A549 (cell line): ENCODE results near the gene CLEC16A. TPM values are rescaled to one million over a fixed set of nuclear protein-coding genes. Genes with fewer than 3 reads are reported as not detected.

ENCODE experiments used
- ATAC-seq, 2 experiments: fragments of 200-7000 bp in 1 of 2; fragments of >200 bp in 1 of 2; cut with Nextera tagmentation in 1 of 2; cut with Tn5 transposase in 1 of 2; 3 replicates each; pipeline versions ENCODE4 v1.8.0 to v1.9.1; 2018 to 2020; ENCODE audit warnings: mild to moderate bottlenecking in 1 of 2, moderate library complexity in 1 of 2
- CTCF ChIA-PET: fragments of 300-600 bp; sonication (Branson Sonifier 250); formaldehyde crosslinking; extraction: SDS; loops from one replicate; lab custom pipeline; 2021; ENCODE audit warnings: antibody characterized with exemption, inconsistent platforms; lab: Yijun Ruan, JAX
- POLR2A ChIA-PET: fragments of 350-600 bp; formaldehyde crosslinking; extraction: SDS; loops from one replicate; lab custom pipeline; 2021; ENCODE audit warnings: antibody characterized with exemption, inconsistent platforms; lab: Yijun Ruan, JAX
- DNase-seq, 2 experiments: peaks; one replicate each; pipeline versions ENCODE4 v3.0.0 to v3.0.0-alpha.2; 2011 to 2016; ENCODE audit warnings: low read depth in 1 of 2, low spot score in 1 of 2
- FAIRE-seq: peaks from 2 replicates; lab custom pipeline; 2011; peaks lifted over from hg19 to GRCh38; lab: Jason Lieb, UNC
- H3K27ac ChIP-seq, 2 experiments: fragments of >200 bp; sonication (Bioruptor Twin); formaldehyde crosslinking; 3 replicates each; pipeline ENCODE4 v1.5.1; 2016 to 2017
- H3K4me1 ChIP-seq: fragments of >200 bp; sonication (Bioruptor Twin); formaldehyde crosslinking; 3 replicates; pipeline ENCODE4 v1.6.1; 2016
- H3K4me2 ChIP-seq: fragments of >200 bp; sonication (Bioruptor Twin); formaldehyde crosslinking; 3 replicates; pipeline ENCODE4 v1.6.1; 2016
- H3K4me3 ChIP-seq: fragments of >200 bp; sonication (Bioruptor Twin); formaldehyde crosslinking; 3 replicates; pipeline ENCODE4 v1.5.1; 2016
- H3K9me3 ChIP-seq: fragments of >200 bp; sonication (Bioruptor Twin); formaldehyde crosslinking; 3 replicates; pipeline ENCODE4 v1.6.1; 2016
- BHLHE40 ChIP-seq: IDR thresholded peaks from 2 replicates; pipeline ENCODE4 v1.6.1; 2012; ENCODE audit warnings: low read depth, low read length, inconsistent platforms
- CHD4 ChIP-seq: fragments of 200-600 bp; sonication (generic); IDR thresholded peaks from 2 replicates; pipeline ENCODE4 v1.6.1; 2016; ENCODE audit warnings: antibody characterized with exemption, mild to moderate bottlenecking, borderline replicate concordance
- ESRRA ChIP-seq: fragments of 150-350 bp; IDR thresholded peaks from 2 replicates; pipeline ENCODE4 v1.6.1; 2014; ENCODE audit warnings: mild to moderate bottlenecking, low read length, borderline replicate concordance
- FOSB ChIP-seq: fragments of 250-450 bp; sonication (Bioruptor Pico); IDR thresholded peaks from 2 replicates; pipeline ENCODE4 v1.5.0; 2020; ENCODE audit warnings: mild to moderate bottlenecking, moderate library complexity
- GATA3 ChIP-seq: IDR thresholded peaks from 2 replicates; pipeline ENCODE4 v1.6.1; 2012; ENCODE audit warnings: borderline replicate concordance
- HES2 ChIP-seq: fragments of >200 bp; sonication (Bioruptor Twin); formaldehyde crosslinking; IDR thresholded peaks from 2 replicates; pipeline ENCODE4 v1.6.1; 2016
- HMGXB4 ChIP-seq: fragments of 250-450 bp; sonication (Bioruptor Pico); IDR thresholded peaks from 2 replicates; pipeline ENCODE4 v1.5.0; 2021; ENCODE audit warnings: mild to moderate bottlenecking, moderate library complexity, borderline replicate concordance
- HOXA7 ChIP-seq: fragments of 250-450 bp; sonication (Bioruptor Pico); IDR thresholded peaks from 2 replicates; pipeline ENCODE4 v1.5.0; 2020; ENCODE audit warnings: mild to moderate bottlenecking, moderate library complexity
- HOXB5 ChIP-seq: fragments of 250-450 bp; sonication (Bioruptor Pico); IDR thresholded peaks from 2 replicates; pipeline ENCODE4 v1.5.0; 2020; ENCODE audit warnings: mild to moderate bottlenecking, moderate library complexity
- JUN ChIP-seq, 2 experiments: fragments of >200 bp; sonication (Bioruptor Twin); formaldehyde crosslinking; IDR thresholded peaks; 2 replicates in 1 of 2; 3 replicates in 1 of 2; pipeline ENCODE4 v1.6.1; 2016 to 2017
- KDM1A ChIP-seq: fragments of 200-600 bp; sonication (generic); IDR thresholded peaks from 2 replicates; pipeline ENCODE4 v1.6.1; 2016; ENCODE audit warnings: low read depth, mild to moderate bottlenecking
- MAX ChIP-seq: IDR thresholded peaks from 2 replicates; pipeline ENCODE4 v1.6.1; 2012
- MAZ ChIP-seq: fragments of 150-350 bp; IDR thresholded peaks from 2 replicates; pipeline ENCODE4 v1.6.1; 2014; ENCODE audit warnings: antibody characterized with exemption, low read depth, low read length, borderline replicate concordance
- NFE2L2 ChIP-seq: fragments of 150-350 bp; conservative IDR thresholded peaks from 2 replicates; pipeline ENCODE4 v1.6.1; 2014; ENCODE audit warnings: low read length
- POLR2A ChIP-seq: IDR thresholded peaks from 2 replicates; pipeline ENCODE4 v1.6.1; 2012; ENCODE audit warnings: mild to moderate bottlenecking, low read length
- REST ChIP-seq: fragments of 200-600 bp; sonication (generic); IDR thresholded peaks from 2 replicates; pipeline ENCODE4 v1.6.1; 2016; ENCODE audit warnings: antibody characterized with exemption, mild to moderate bottlenecking, moderate library complexity
- TP53 ChIP-seq: fragments of 250-450 bp; sonication (Bioruptor Pico); IDR thresholded peaks from 2 replicates; pipeline ENCODE4 v1.5.0; 2021; ENCODE audit warnings: mild to moderate bottlenecking, moderate library complexity
- WGBS: methylation state at CpG from one replicate; pipeline ENCODE4 v1.1.6; 2017; ENCODE audit errors: missing lambda C conversion rate; 5-methylcytosine and 5-hydroxymethylcytosine counted together
- polyA plus RNA-seq, 4 experiments: library from polyadenylated mRNA; depleted of rRNA in 3 of 4; stranded (reverse); fragments of >200 nt; fragmentation: RNase III in 1 of 4; extraction: RNeasy Plus Mini Kit Qiagen cat#74134 plus additional on column Dnase treatment in 1 of 4; gene quantifications; 2 replicates in 3 of 4; 3 replicates in 1 of 4; pipeline ENCODE4 v1.2.3, GENCODE V29; 2011 to 2017

The CLEC16A gene
- polyA plus RNA-seq, 2 of the 4 experiments (the other 2 are of a cell fraction): 8.3 to 10.4 TPM

GRCh38 chr16:11111856-11112634 lies 167.7 kb downstream of the CLEC16A start:
- Histone ChIP-seq H3K27ac (no peak overlapping the region), H3K4me1 (no peaks in the 10 kb centered on the region), H3K9me3 (no peaks in the 10 kb centered on the region), H3K4me2 (no peak overlapping the region), H3K4me3 (no peak overlapping the region)
- no peak for FAIRE-seq
- no peak for DNase-seq
- WGBS: 83% methylated on average over 9 of the region's 9 CpGs
- CTCF ChIA-PET: no interaction called here
- no peak for TF ChIP-seq REST
- no peak for TF ChIP-seq ESRRA
- no peak for TF ChIP-seq MAX
- no peak for TF ChIP-seq KDM1A
- no peak for TF ChIP-seq MAZ
- no peak for TF ChIP-seq CHD4
- no peak for TF ChIP-seq GATA3
- TF ChIP-seq POLR2A: no peak
- TF ChIP-seq HOXB5: no peak
- no peak for TF ChIP-seq FOSB (CRISPR knock-in tag)
- no peak for ATAC-seq
- POLR2A ChIA-PET: interaction anchor here (1.3 kb wide), 1 partner anchor 144 kb away, joined by 5 read pairs; the partner anchor contains the start of gene SOCS1

GRCh38 chr16:11112723-11113348 lies 168.5 kb downstream of the CLEC16A start:
- ChIA-PET CTCF (no interaction called here), POLR2A (no interaction called here)
- no peak for DNase-seq
- TF ChIP-seq JUN (IDR thresholded peaks at IDR 0.05) (no peak), NFE2L2 (no peak), HMGXB4 (CRISPR knock-in tag) (no peak), HOXA7 (CRISPR knock-in tag) (no peak), BHLHE40 (no peak), CHD4 (no peak), TP53 (no peak), HES2 (no peak), MAX (no peak)
- no peaks in the 10 kb centered on the region for H3K4me1 ChIP-seq
- H3K4me3 ChIP-seq: no peak overlapping the region
- H3K27ac ChIP-seq: no peak overlapping the region
- H3K9me3 ChIP-seq: no peaks in the 10 kb centered on the region
- no peak overlapping the region for H3K4me2 ChIP-seq
- WGBS: 74% methylated on average over 4 of the region's 4 CpGs
- FAIRE-seq: no peak
- no peak; a peak in 1 of 6 replicates for ATAC-seq
